ENCODE measurements around the gene TRIP13.

DNA sequence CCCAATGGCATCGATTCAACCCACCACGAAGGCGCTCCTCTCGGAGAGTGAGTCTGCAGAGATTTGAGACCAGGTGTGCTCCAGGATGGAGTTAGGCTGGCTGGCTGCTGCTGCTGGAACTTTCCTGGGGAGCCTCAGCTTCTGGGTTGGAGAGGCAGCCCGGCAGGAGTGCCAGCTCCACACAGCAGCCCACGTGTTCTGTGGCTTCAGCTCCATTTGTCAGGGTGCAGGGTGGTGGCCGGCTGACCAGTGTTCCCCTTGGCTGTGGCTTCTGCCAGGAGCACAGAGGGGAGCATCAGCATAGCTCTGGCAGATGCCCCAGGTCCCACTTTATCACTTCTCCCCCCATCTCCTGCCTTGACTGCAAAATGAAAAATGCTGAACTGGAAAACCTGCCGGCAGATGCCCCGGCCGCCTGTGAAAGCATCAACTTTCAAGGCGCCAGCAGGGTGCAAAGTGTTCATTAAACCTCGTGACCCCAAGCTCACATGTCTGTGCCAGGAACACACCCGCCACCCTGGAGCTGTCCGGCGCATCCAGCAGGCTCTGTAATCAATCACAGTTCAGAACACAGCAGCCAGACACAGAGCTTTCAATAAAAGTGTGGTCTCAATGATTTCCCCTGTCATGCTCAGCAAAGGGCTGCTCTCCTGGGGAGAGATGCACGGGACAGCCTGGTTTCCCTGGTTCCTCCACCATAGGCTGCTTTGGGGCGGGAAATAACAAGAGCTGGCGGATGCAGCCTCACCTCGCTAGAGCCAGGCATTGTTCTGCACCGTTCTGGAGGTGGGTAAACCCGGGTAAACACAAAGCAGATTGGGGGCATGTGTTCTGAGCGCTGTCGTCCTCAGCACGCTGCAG, 53.2 kb downstream of the TRIP13 start:
- TF ChIP-seq, protein P1, sequence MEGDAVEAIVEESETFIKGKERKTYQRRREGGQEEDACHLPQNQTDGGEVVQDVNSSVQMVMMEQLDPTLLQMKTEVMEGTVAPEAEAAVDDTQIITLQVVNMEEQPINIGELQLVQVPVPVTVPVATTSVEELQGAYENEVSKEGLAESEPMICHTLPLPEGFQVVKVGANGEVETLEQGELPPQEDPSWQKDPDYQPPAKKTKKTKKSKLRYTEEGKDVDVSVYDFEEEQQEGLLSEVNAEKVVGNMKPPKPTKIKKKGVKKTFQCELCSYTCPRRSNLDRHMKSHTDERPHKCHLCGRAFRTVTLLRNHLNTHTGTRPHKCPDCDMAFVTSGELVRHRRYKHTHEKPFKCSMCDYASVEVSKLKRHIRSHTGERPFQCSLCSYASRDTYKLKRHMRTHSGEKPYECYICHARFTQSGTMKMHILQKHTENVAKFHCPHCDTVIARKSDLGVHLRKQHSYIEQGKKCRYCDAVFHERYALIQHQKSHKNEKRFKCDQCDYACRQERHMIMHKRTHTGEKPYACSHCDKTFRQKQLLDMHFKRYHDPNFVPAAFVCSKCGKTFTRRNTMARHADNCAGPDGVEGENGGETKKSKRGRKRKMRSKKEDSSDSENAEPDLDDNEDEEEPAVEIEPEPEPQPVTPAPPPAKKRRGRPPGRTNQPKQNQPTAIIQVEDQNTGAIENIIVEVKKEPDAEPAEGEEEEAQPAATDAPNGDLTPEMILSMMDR (IDR thresholded peaks at IDR 0.05 in 4 of 5, conservative IDR thresholded peaks at IDR 0.05 in 1 of 5): no peak
- TF ChIP-seq POLR2A (IDR thresholded peaks at IDR 0.05): no peak

Measured in gastrocnemius medialis (tissue), 4 donors.